Activated CD4-positive, CD25-positive, alpha-beta regulatory T cell (primary cell): ENCODE measurements around the gene RFX2.
A peak's percentile ranks its signal among the peaks of the same experiment; 100 is the strongest.

ENCODE experiments used
- DNase-seq, 4 experiments: peaks; one replicate each; lab custom pipeline; 2025; lab: John Stamatoyannopoulos, UW

The RFX2 gene

GRCh38 chr19:6103894-6104293 lies 6.4 kb downstream of the RFX2 start:
- DNase-seq: no peak

GRCh38 chr19:6103217-6103644 lies 7.1 kb downstream of the RFX2 start:
- DNase-seq: no peak

- DNase-seq: no peak
These were observed 8.3 kb downstream of the RFX2 start for GRCh38 chr19:6101991-6102390.

- DNase-seq: no peak
These were observed 8.9 kb downstream of the RFX2 start for GRCh38 chr19:6101291-6101825.

- DNase-seq: peak in 1 of 4 experiments; percentile 16
These were observed 9.9 kb downstream of the RFX2 start for GRCh38 chr19:6100284-6100915.

- no peak for DNase-seq
These were observed 10.7 kb downstream of the RFX2 start for GRCh38 chr19:6099599-6099998.

GRCh38 chr19:6099033-6099432 lies 11.3 kb downstream of the RFX2 start:
- no peak for DNase-seq

GRCh38 chr19:6098574-6098973 lies 11.7 kb downstream of the RFX2 start:
- no peak for DNase-seq

GRCh38 chr19:6097911-6098310 lies 12.4 kb downstream of the RFX2 start:
- DNase-seq: no peak

- no peak for DNase-seq
These were observed 14.5 kb downstream of the RFX2 start for GRCh38 chr19:6095760-6096159.

GRCh38 chr19:6092329-6093286 lies 17.7 kb downstream of the RFX2 start:
- no peak for DNase-seq

- DNase-seq: no peak
These were observed 18.5 kb downstream of the RFX2 start for GRCh38 chr19:6091771-6092291.

GRCh38 chr19:6090634-6091033 lies 19.7 kb downstream of the RFX2 start:
- no peak for DNase-seq

- no peak for DNase-seq
These were observed 21.7 kb downstream of the RFX2 start for GRCh38 chr19:6088602-6089049.

- no peak for DNase-seq
These were observed 23.2 kb downstream of the RFX2 start for GRCh38 chr19:6087074-6087571.

GRCh38 chr19:6086068-6086788 lies 24.1 kb downstream of the RFX2 start:
- no peak for DNase-seq

GRCh38 chr19:6084821-6085220 lies 25.5 kb downstream of the RFX2 start:
- DNase-seq: no peak

GRCh38 chr19:6079107-6079506 lies 31.2 kb downstream of the RFX2 start:
- no peak for DNase-seq

GRCh38 chr19:6078068-6078467 lies 32.2 kb downstream of the RFX2 start:
- DNase-seq: no peak

GRCh38 chr19:6076675-6077463 lies 33.4 kb downstream of the RFX2 start:
- no peak for DNase-seq

- DNase-seq: no peak
These were observed 34.0 kb downstream of the RFX2 start for GRCh38 chr19:6076291-6076665.
